Measurements from ENCODE around the gene LRRC52. TPM values are rescaled to one million over a fixed set of nuclear protein-coding genes. Genes with fewer than 3 reads are reported as not detected.

Gene LRRC52
- polyA plus RNA-seq, 2 donors = not detected

DNA sequence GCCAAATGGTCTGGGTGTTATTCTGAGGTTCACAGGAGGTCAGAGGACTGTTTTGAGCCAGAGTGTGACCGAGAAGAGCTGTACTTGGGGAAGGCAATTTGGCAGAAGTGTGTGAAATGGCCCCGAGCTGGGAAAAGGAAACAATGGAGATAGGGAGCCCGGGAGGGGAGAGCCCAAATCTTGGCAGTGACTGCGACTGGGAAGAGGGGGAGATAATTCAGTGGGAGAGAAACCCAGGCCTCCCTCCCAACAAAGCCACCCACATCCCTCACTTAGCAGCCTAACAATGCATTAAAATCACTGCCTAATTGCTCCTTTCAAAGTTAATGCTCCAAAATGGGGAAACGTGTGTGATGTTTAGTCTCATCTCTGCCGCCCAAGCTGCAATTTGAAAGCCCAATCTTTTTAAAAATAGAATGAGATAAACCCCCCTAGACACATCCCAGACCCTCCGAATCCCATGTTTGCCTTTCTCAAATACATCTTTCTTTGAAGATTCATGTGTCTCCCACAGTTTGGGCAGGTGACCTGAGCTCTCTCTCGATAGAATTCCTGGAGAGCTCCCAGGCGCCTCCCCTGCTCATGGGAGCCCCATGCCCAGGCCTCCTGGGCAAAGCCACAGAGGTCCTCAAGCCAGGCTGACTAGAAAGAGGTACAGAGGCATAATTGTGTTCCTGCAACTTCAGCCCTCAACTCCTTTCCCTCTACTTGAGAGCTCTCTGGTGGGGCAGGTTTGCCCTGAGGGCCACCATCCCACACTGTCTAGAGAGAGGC, 17.3 kb downstream of the LRRC52 start:
- Histone ChIP-seq H3K27ac (ENCODE audit: low read depth in 2 of 2, low read length in 1 of 2) (no peak overlapping the region), H3K9me3 (ENCODE audit: control insufficient read depth in 2 of 2, insufficient read depth in 1 of 2, low read depth in 1 of 2, low read length in 1 of 2) (peaks cover 0 to 2% of the 10 kb centered on the region in 2 donors), H3K36me3 (ENCODE audit: control insufficient read depth in 2 of 2, insufficient read depth in 2 of 2, low read length in 1 of 2) (no peaks in the 10 kb centered on the region), H3K4me1 (ENCODE audit: control insufficient read depth in 2 of 2, insufficient read depth in 2 of 2, low read length in 1 of 2) (no peaks in the 10 kb centered on the region), H3K4me3 (ENCODE audit: low read depth in 1 of 2, low read length in 2 of 2) (no peak overlapping the region), H3K27me3 (ENCODE audit: control insufficient read depth in 1 of 2, insufficient read depth in 2 of 2, low read length in 2 of 2) (no peaks in the 10 kb centered on the region)
- 34% methylated on average over 8 to 9 of the region's 9 CpGs for WGBS, 2 donors

- Histone ChIP-seq H3K27me3 (ENCODE audit: control insufficient read depth in 1 of 2, insufficient read depth in 2 of 2, low read length in 2 of 2) (no peaks in the 10 kb centered on the region), H3K4me3 (ENCODE audit: low read depth in 1 of 2, low read length in 2 of 2) (no peak overlapping the region), H3K9me3 (ENCODE audit: control insufficient read depth in 2 of 2, insufficient read depth in 1 of 2, low read depth in 1 of 2, low read length in 1 of 2) (peaks cover 0 to 2% of the 10 kb centered on the region in 2 donors), H3K27ac (ENCODE audit: low read depth in 2 of 2, low read length in 1 of 2) (no peak overlapping the region), H3K4me1 (ENCODE audit: control insufficient read depth in 2 of 2, insufficient read depth in 2 of 2, low read length in 1 of 2) (no peaks in the 10 kb centered on the region), H3K36me3 (ENCODE audit: control insufficient read depth in 2 of 2, insufficient read depth in 2 of 2, low read length in 1 of 2) (no peaks in the 10 kb centered on the region)
- 89 to 90% methylated on average over 7 of the region's 7 CpGs for WGBS, 2 donors
These were observed 18.8 kb downstream of the LRRC52 start for GRCh38 chr1:165562571-165562970.

- Histone ChIP-seq H3K4me3 (ENCODE audit: low read depth in 1 of 2, low read length in 2 of 2) (no peak overlapping the region), H3K27ac (ENCODE audit: low read depth in 2 of 2, low read length in 1 of 2) (no peak overlapping the region), H3K9me3 (ENCODE audit: control insufficient read depth in 2 of 2, insufficient read depth in 1 of 2, low read depth in 1 of 2, low read length in 1 of 2) (peaks cover 0 to 2% of the 10 kb centered on the region in 2 donors), H3K27me3 (ENCODE audit: control insufficient read depth in 1 of 2, insufficient read depth in 2 of 2, low read length in 2 of 2) (no peaks in the 10 kb centered on the region), H3K36me3 (ENCODE audit: control insufficient read depth in 2 of 2, insufficient read depth in 2 of 2, low read length in 1 of 2) (no peaks in the 10 kb centered on the region), H3K4me1 (ENCODE audit: control insufficient read depth in 2 of 2, insufficient read depth in 2 of 2, low read length in 1 of 2) (no peaks in the 10 kb centered on the region)
- WGBS, 2 donors = 95% methylated on average over 15 of the region's 15 CpGs
These were observed 19.8 kb downstream of the LRRC52 start for GRCh38 chr1:165563551-165563950.

GRCh38 chr1:165564561-165564960, 20.8 kb downstream of the LRRC52 start:
- no peak overlapping the region for H3K27ac ChIP-seq (ENCODE audit: low read depth in 2 of 2, low read length in 1 of 2)
- 70 to 77% methylated on average over 4 of the region's 4 CpGs for WGBS, 2 donors
- H3K4me1 ChIP-seq (ENCODE audit: control insufficient read depth in 2 of 2, insufficient read depth in 2 of 2, low read length in 1 of 2) = no peaks in the 10 kb centered on the region
- H3K36me3 ChIP-seq (ENCODE audit: control insufficient read depth in 2 of 2, insufficient read depth in 2 of 2, low read length in 1 of 2) = no peaks in the 10 kb centered on the region
- no peaks in the 10 kb centered on the region for H3K27me3 ChIP-seq (ENCODE audit: control insufficient read depth in 1 of 2, insufficient read depth in 2 of 2, low read length in 2 of 2)
- no peak overlapping the region for H3K4me3 ChIP-seq (ENCODE audit: low read depth in 1 of 2, low read length in 2 of 2)
- peaks cover 0 to 2% of the 10 kb centered on the region in 2 donors for H3K9me3 ChIP-seq (ENCODE audit: control insufficient read depth in 2 of 2, insufficient read depth in 1 of 2, low read depth in 1 of 2, low read length in 1 of 2)

- H3K27ac ChIP-seq (ENCODE audit: low read depth in 2 of 2, low read length in 1 of 2) = no peak overlapping the region
- H3K4me1 ChIP-seq (ENCODE audit: control insufficient read depth in 2 of 2, insufficient read depth in 2 of 2, low read length in 1 of 2) = no peaks in the 10 kb centered on the region
- H3K9me3 ChIP-seq (ENCODE audit: control insufficient read depth in 2 of 2, insufficient read depth in 1 of 2, low read depth in 1 of 2, low read length in 1 of 2) = no peaks in the 10 kb centered on the region
- H3K4me3 ChIP-seq (ENCODE audit: low read depth in 1 of 2, low read length in 2 of 2) = no peak overlapping the region
- WGBS, 2 donors = 83 to 87% methylated on average over 4 of the region's 4 CpGs
- H3K36me3 ChIP-seq (ENCODE audit: control insufficient read depth in 2 of 2, insufficient read depth in 2 of 2, low read length in 1 of 2) = no peaks in the 10 kb centered on the region
- H3K27me3 ChIP-seq (ENCODE audit: control insufficient read depth in 1 of 2, insufficient read depth in 2 of 2, low read length in 2 of 2) = no peaks in the 10 kb centered on the region
These were observed 22.1 kb downstream of the LRRC52 start for GRCh38 chr1:165565751-165566490.

- Histone ChIP-seq H3K36me3 (ENCODE audit: control insufficient read depth in 2 of 2, insufficient read depth in 2 of 2, low read length in 1 of 2) (no peaks in the 10 kb centered on the region), H3K27me3 (ENCODE audit: control insufficient read depth in 1 of 2, insufficient read depth in 2 of 2, low read length in 2 of 2) (peaks cover 0 to 3% of the 10 kb centered on the region in 2 donors), H3K9me3 (ENCODE audit: control insufficient read depth in 2 of 2, insufficient read depth in 1 of 2, low read depth in 1 of 2, low read length in 1 of 2) (no peaks in the 10 kb centered on the region), H3K4me3 (ENCODE audit: low read depth in 1 of 2, low read length in 2 of 2) (no peak overlapping the region), H3K4me1 (ENCODE audit: control insufficient read depth in 2 of 2, insufficient read depth in 2 of 2, low read length in 1 of 2) (no peaks in the 10 kb centered on the region), H3K27ac (ENCODE audit: low read depth in 2 of 2, low read length in 1 of 2) (no peak overlapping the region)
- 58% methylated on average over 3 of the region's 3 CpGs for WGBS, 2 donors
These were observed 26.3 kb downstream of the LRRC52 start for GRCh38 chr1:165570078-165570477.

DNA sequence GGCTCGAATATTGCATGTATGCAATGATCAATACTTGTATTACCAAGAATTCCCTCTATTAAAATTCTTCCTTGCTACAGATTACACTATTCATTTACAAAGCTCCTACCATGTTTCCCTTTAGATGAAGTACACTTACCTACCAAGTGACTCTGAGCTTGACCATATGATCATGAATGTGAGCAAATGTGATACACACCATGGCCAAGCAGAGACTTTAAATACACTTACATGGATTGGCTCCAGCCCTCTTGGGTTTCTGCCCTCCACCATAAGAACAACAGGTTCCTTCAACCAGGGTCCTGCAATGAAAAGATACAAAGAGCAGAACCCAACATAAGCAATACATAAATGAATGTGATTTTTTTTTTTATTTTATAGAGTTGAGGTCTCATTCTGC, 30.0 kb downstream of the LRRC52 start:
- 92% methylated on average over 1 of the region's 1 CpG for WGBS, 2 donors
- H3K36me3 ChIP-seq (ENCODE audit: control insufficient read depth in 2 of 2, insufficient read depth in 2 of 2, low read length in 1 of 2) = no peaks in the 10 kb centered on the region
- peaks cover 0 to 3% of the 10 kb centered on the region in 2 donors for H3K27me3 ChIP-seq (ENCODE audit: control insufficient read depth in 1 of 2, insufficient read depth in 2 of 2, low read length in 2 of 2)
- H3K4me3 ChIP-seq (ENCODE audit: low read depth in 1 of 2, low read length in 2 of 2) = no peak overlapping the region
- H3K9me3 ChIP-seq (ENCODE audit: control insufficient read depth in 2 of 2, insufficient read depth in 1 of 2, low read depth in 1 of 2, low read length in 1 of 2) = no peaks in the 10 kb centered on the region
- no peaks in the 10 kb centered on the region for H3K4me1 ChIP-seq (ENCODE audit: control insufficient read depth in 2 of 2, insufficient read depth in 2 of 2, low read length in 1 of 2)
- no peak overlapping the region for H3K27ac ChIP-seq (ENCODE audit: low read depth in 2 of 2, low read length in 1 of 2)

GRCh38 chr1:165574295-165574694, 30.5 kb downstream of the LRRC52 start:
- Histone ChIP-seq H3K9me3 (ENCODE audit: control insufficient read depth in 2 of 2, insufficient read depth in 1 of 2, low read depth in 1 of 2, low read length in 1 of 2) (no peaks in the 10 kb centered on the region), H3K4me1 (ENCODE audit: control insufficient read depth in 2 of 2, insufficient read depth in 2 of 2, low read length in 1 of 2) (no peaks in the 10 kb centered on the region), H3K27me3 (ENCODE audit: control insufficient read depth in 1 of 2, insufficient read depth in 2 of 2, low read length in 2 of 2) (peaks cover 0 to 3% of the 10 kb centered on the region in 2 donors), H3K27ac (ENCODE audit: low read depth in 2 of 2, low read length in 1 of 2) (no peak overlapping the region), H3K4me3 (ENCODE audit: low read depth in 1 of 2, low read length in 2 of 2) (no peak overlapping the region), H3K36me3 (ENCODE audit: control insufficient read depth in 2 of 2, insufficient read depth in 2 of 2, low read length in 1 of 2) (no peaks in the 10 kb centered on the region)

DNA sequence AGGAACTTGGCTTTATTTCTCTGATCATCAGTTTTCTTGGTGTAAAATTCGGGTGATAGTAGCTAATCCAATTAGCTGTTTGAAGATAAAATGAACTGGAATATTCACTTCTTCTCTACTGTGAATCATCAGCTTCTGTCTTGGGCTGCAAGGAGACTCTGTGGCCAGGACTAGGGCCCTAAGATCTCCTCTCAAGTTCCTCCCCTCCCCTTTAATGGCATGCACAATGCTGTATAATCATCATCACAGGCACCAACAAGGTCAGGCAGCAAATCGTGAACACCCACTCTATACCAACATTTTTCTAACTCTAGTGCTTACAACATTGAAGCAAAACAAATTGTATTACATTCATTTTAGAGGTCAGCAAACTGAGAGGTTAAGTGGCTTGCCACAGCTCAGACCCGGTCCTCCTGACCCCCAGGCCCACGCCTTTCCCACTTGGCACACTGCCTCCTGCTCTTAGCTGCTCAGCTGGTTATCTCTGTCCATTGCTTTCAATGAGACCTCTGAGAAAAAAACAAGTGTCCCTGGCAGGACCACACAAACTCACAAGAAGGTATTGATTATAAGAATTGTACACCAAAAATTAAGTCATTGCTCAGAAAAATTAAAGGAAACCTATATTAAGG, 31.8 kb downstream of the LRRC52 start:
- no peaks in the 10 kb centered on the region for H3K9me3 ChIP-seq (ENCODE audit: control insufficient read depth in 2 of 2, insufficient read depth in 1 of 2, low read depth in 1 of 2, low read length in 1 of 2)
- 38 to 44% methylated on average over 4 of the region's 4 CpGs for WGBS, 2 donors
- H3K27me3 ChIP-seq (ENCODE audit: control insufficient read depth in 1 of 2, insufficient read depth in 2 of 2, low read length in 2 of 2) = peaks cover 0 to 3% of the 10 kb centered on the region in 2 donors
- H3K4me1 ChIP-seq (ENCODE audit: control insufficient read depth in 2 of 2, insufficient read depth in 2 of 2, low read length in 1 of 2) = no peaks in the 10 kb centered on the region
- no peaks in the 10 kb centered on the region for H3K36me3 ChIP-seq (ENCODE audit: control insufficient read depth in 2 of 2, insufficient read depth in 2 of 2, low read length in 1 of 2)
- no peak overlapping the region for H3K27ac ChIP-seq (ENCODE audit: low read depth in 2 of 2, low read length in 1 of 2)
- H3K4me3 ChIP-seq (ENCODE audit: low read depth in 1 of 2, low read length in 2 of 2) = no peak overlapping the region

All from esophagus (tissue), 2 donors.